Sigmoid colon (tissue), 7 donors: Measurements from ENCODE around the gene FARSB. TPM values are rescaled to one million over a fixed set of nuclear protein-coding genes. Genes with fewer than 3 reads are reported as not detected.
A peak's percentile ranks its signal among the peaks of the same experiment; 100 is the strongest.

Experiments
- DNase-seq: peaks from one replicate; pipeline ENCODE4 v3.0.0-alpha.2; 2019
- H3K27ac ChIP-seq, 4 donors: fragments of 200-600 bp; sonication (generic); one replicate each; pipeline ENCODE4 v1.5.1; 2016 to 2019; ENCODE audit warnings: mild to moderate bottlenecking in 1 of 4
- H3K27me3 ChIP-seq, 3 donors: fragments of 200-600 bp; sonication (generic); one replicate each; pipeline ENCODE4 v1.5.1; 2019; ENCODE audit warnings: mild to moderate bottlenecking in 1 of 3
- H3K36me3 ChIP-seq, 4 donors: fragments of 200-600 bp; sonication (generic); one replicate each; pipeline ENCODE4 v1.5.1; 2016 to 2019
- H3K4me1 ChIP-seq, 4 donors: fragments of 200-600 bp; sonication (generic); one replicate each; pipeline ENCODE4 v1.5.1; 2017 to 2019
- H3K4me3 ChIP-seq, 4 donors: fragments of 200-600 bp; sonication (generic); one replicate each; pipeline ENCODE4 v1.5.1; 2017 to 2019; ENCODE audit warnings: mild to moderate bottlenecking in 2 of 4, moderate library complexity in 1 of 4
- H3K9me3 ChIP-seq, 4 donors: fragments of 200-600 bp in 3 of 4; sonication (generic) in 3 of 4; one replicate each; pipeline versions ENCODE4 v1.5.1 to v1.6.1; 2013 to 2019
- CTCF ChIP-seq, 4 experiments: fragments of 450-650 bp in 3 of 4; fragments of 200-600 bp in 1 of 4; IDR thresholded peaks; one replicate each; pipeline ENCODE4 v1.5.1; 2016 to 2019; ENCODE audit warnings: antibody characterized with exemption in 4 of 4, mild to moderate bottlenecking in 3 of 4, moderate library complexity in 2 of 4
- EP300 ChIP-seq, 4 donors: sonication (generic); formaldehyde crosslinking; IDR thresholded peaks; one replicate each; pipeline ENCODE4 v1.6.1; 2017; ENCODE audit warnings: antibody characterized with exemption in 4 of 4
- POLR2A ChIP-seq, 2 donors: fragments of 450-650 bp; IDR thresholded peaks; one replicate each; pipeline ENCODE4 v1.6.1; 2016; ENCODE audit warnings: antibody characterized with exemption in 2 of 2, mild to moderate bottlenecking in 2 of 2, moderate library complexity in 2 of 2
- POLR2AphosphoS5 ChIP-seq, 4 donors: sonication (generic); formaldehyde crosslinking; IDR thresholded peaks; one replicate each; pipeline ENCODE4 v1.6.1; 2017; ENCODE audit warnings: antibody characterized with exemption in 4 of 4
- WGBS, 2 donors: extraction: QIAGEN DNeasy Blood & Tissue Kit; methylation state at CpG; one replicate each; pipeline ENCODE4 v1.1.7; 2013; 5-methylcytosine and 5-hydroxymethylcytosine counted together
- intact Hi-C: fragments of 100-400 bp; cut with DNase I; formaldehyde crosslinking; loops from one replicate; pipeline ENCODE4 v1.15.1; 2023
- polyA plus RNA-seq, 3 donors: library from polyadenylated mRNA; stranded (reverse); fragments of 200-250 nt; gene quantifications; one replicate each; pipeline ENCODE4 v1.2.3, GENCODE V29; 2013
- total RNA-seq, 4 donors: library from RNA; depleted of rRNA; stranded (reverse); fragments of >200 nt; gene quantifications; one replicate each; pipeline ENCODE4 v1.1.0, GENCODE V29; 2016
- donor health status: healthy with polysubstance abuse.
- donor health status: Bipolar disorder and iron deficiency.
- donor health status: healthy.

Gene FARSB
- total RNA-seq, result 10 to 100 TPM in 3 of 4 donors, 1 to 10 TPM in 1; 8.3 to 15.6 (median 15.3) TPM
- polyA plus RNA-seq, result 10 to 100 TPM; 11.4 to 23.0 (median 12.9) TPM

GRCh38 chr2:222655787-222656525, at the start of gene FARSB:
Gene FARSB, minus strand, starts transcription at chr2:222656092. Its CDS starts 19 bp downstream, at chr2:222656073.
- H3K27ac ChIP-seq, result peak within 1 kb of the TSS; percentile 79 to 87 (median 84)
- TF ChIP-seq POLR2AphosphoS5 (IDR thresholded peaks at IDR 0.05) (peak; percentile 55 to 83 (median 73)), CTCF (IDR thresholded peaks at IDR 0.05) (no peak), EP300 (IDR thresholded peaks at IDR 0.05) (no peak), POLR2A (IDR thresholded peaks at IDR 0.05) (peak in 1 of 2 donors; percentile 63)
- no peaks in the 10 kb centered on the region for H3K9me3 ChIP-seq
- intact Hi-C loops, result loop anchor here (5.0 kb wide), 1 partner anchor 206 kb away; the partner anchor contains the start of gene ACSL3
- no peaks in the 10 kb centered on the region for H3K27me3 ChIP-seq
- 0 to 1% methylated on average over 45 of the region's 45 CpGs for WGBS, 2 donors
- peaks cover 0 to 30% (median 20%) of the 10 kb centered on the region in 4 donors for H3K4me1 ChIP-seq
- no peaks in the 10 kb centered on the region for H3K36me3 ChIP-seq
- H3K4me3 ChIP-seq, result peak within 1 kb of the TSS; percentile 56 to 93 (median 82)
- peak; percentile 97 for DNase-seq

GRCh38 chr2:222703886-222704285, 48.0 kb upstream of the FARSB start:
- DNase-seq, result no peak
- no peaks in the 10 kb centered on the region for H3K27me3 ChIP-seq
- no peaks in the 10 kb centered on the region for H3K36me3 ChIP-seq
- peak overlapping the region in 2 of 4 donors; percentile 39 for H3K27ac ChIP-seq
- intact Hi-C loops, result no loop called here
- WGBS, 2 donors, result 33 to 62% methylated on average over 3 of the region's 3 CpGs
- H3K4me1 ChIP-seq, result peaks cover 0 to 21% (median 20%) of the 10 kb centered on the region in 4 donors
- H3K9me3 ChIP-seq, result no peaks in the 10 kb centered on the region
- TF ChIP-seq POLR2AphosphoS5 (IDR thresholded peaks at IDR 0.05), result peak in 1 of 4 donors; percentile 29
- no peak for TF ChIP-seq POLR2A (IDR thresholded peaks at IDR 0.05)
- no peak overlapping the region for H3K4me3 ChIP-seq

DNA sequence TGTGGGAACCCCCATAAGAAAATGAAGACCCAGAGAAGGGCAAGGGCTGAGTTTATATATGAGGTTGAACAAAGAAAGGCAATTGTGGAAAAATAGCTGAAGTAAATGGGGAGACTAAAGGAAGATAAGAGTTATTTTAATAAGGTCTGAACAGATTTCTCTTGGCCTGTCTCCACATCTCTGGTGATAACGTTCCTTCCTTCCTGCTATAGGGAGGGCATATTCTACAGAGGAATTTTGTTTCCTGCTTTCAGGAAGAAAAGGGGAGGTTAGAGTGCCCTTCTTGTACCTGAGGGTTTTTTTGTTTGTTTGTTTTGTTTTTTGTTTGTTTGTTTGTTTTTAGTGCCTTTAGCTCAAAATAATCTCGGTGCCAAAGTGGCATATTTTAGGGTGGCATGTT, 47.2 kb upstream of the FARSB start:
- intact Hi-C loops, result no loop called here
- TF ChIP-seq POLR2AphosphoS5 (IDR thresholded peaks at IDR 0.05) (no peak), CTCF (IDR thresholded peaks at IDR 0.05) (no peak), POLR2A (IDR thresholded peaks at IDR 0.05) (no peak), EP300 (IDR thresholded peaks at IDR 0.05) (no peak)
- peaks cover 0 to 20% (median 20%) of the 10 kb centered on the region in 4 donors for H3K4me1 ChIP-seq
- no peaks in the 10 kb centered on the region for H3K27me3 ChIP-seq
- H3K36me3 ChIP-seq, result no peaks in the 10 kb centered on the region
- WGBS, 2 donors, result 22 to 62% methylated on average over 2 of the region's 2 CpGs
- H3K27ac ChIP-seq, result peak overlapping the region in 1 of 4 donors; percentile 39
- no peaks in the 10 kb centered on the region for H3K9me3 ChIP-seq
- DNase-seq, result no peak
- H3K4me3 ChIP-seq, result no peak overlapping the region

GRCh38 chr2:222701721-222702131, 45.8 kb upstream of the FARSB start:
- H3K4me1 ChIP-seq, result peaks cover 0 to 15% (median 14%) of the 10 kb centered on the region in 4 donors
- intact Hi-C loops, result no loop called here

More at GRCh38 chr2:222701721-222702131, 45.8 kb upstream of the FARSB start:
- Histone ChIP-seq H3K9me3 (no peaks in the 10 kb centered on the region), H3K27ac (no peak overlapping the region), H3K36me3 (no peaks in the 10 kb centered on the region), H3K27me3 (no peaks in the 10 kb centered on the region), H3K4me3 (no peak overlapping the region)
- DNase-seq, result no peak
- TF ChIP-seq POLR2AphosphoS5 (IDR thresholded peaks at IDR 0.05), result no peak
- no peak for TF ChIP-seq EP300 (IDR thresholded peaks at IDR 0.05)
- no peak for TF ChIP-seq POLR2A (IDR thresholded peaks at IDR 0.05)
- TF ChIP-seq CTCF (IDR thresholded peaks at IDR 0.05), result no peak
- 48 to 71% methylated on average over 5 of the region's 5 CpGs for WGBS, 2 donors
